DND-41 (cell line): ENCODE measurements around the gene KRTAP17-1.

Source experiments
- ATAC-seq: fragments of 200-7000 bp; cut with Tn5 transposase; 3 replicates; pipeline ENCODE4 v1.9.1; 2021; ENCODE audit warnings: low read depth; ENCODE audit not compliant: insufficient read depth
- DNase-seq: peaks from one replicate; pipeline ENCODE4 v3.0.0-alpha.2; 2020
- H2AFZ ChIP-seq: 2 replicates; pipeline ENCODE4 v1.6.0; 2012; ENCODE audit warnings: low read depth, low read length
- H3K27ac ChIP-seq: 2 replicates; pipeline ENCODE4 v1.5.1; 2012; ENCODE audit warnings: low read length, inconsistent platforms
- H3K27me3 ChIP-seq: fragments of 200-600 bp; sonication (generic); 2 replicates; pipeline ENCODE4 v1.6.0; 2012; ENCODE audit warnings: low read length, mild to moderate bottlenecking, inconsistent platforms; ENCODE audit not compliant: insufficient read depth, poor library complexity
- H3K36me3 ChIP-seq: 2 replicates; pipeline ENCODE4 v1.5.1; 2012; ENCODE audit warnings: low read length, inconsistent platforms; ENCODE audit not compliant: insufficient read depth
- H3K4me1 ChIP-seq: 2 replicates; pipeline ENCODE4 v1.5.1; 2012; ENCODE audit warnings: mild to moderate bottlenecking, low read length; ENCODE audit not compliant: insufficient read depth
- H3K4me2 ChIP-seq: 2 replicates; pipeline ENCODE4 v1.6.0; 2012; ENCODE audit warnings: mild to moderate bottlenecking, moderate library complexity, low read length, inconsistent platforms; ENCODE audit not compliant: insufficient read depth
- H3K4me3 ChIP-seq, 2 experiments: fragments of 200-600 bp in 1 of 2; shearing (Covaris generic) in 1 of 2; 2 replicates each; pipeline ENCODE4 v1.5.1; 2012 to 2016; ENCODE audit warnings: inconsistent platforms in 2 of 2, low read length in 2 of 2, mild to moderate bottlenecking in 2 of 2, low read depth in 1 of 2, moderate library complexity in 1 of 2
- H3K79me2 ChIP-seq: 2 replicates; pipeline ENCODE4 v1.6.0; 2012; ENCODE audit warnings: low read length, inconsistent platforms; ENCODE audit not compliant: insufficient read depth
- H3K9ac ChIP-seq: 2 replicates; pipeline ENCODE4 v1.6.0; 2012; ENCODE audit warnings: low read depth, mild to moderate bottlenecking, inconsistent platforms, low read length, moderate library complexity
- H3K9me3 ChIP-seq: 2 replicates; pipeline ENCODE4 v1.5.1; 2012; ENCODE audit warnings: low read length, moderate library complexity, mild to moderate bottlenecking, inconsistent platforms; ENCODE audit not compliant: insufficient read depth, severe bottlenecking
- H4K20me1 ChIP-seq: 2 replicates; pipeline ENCODE4 v1.6.0; 2012; ENCODE audit warnings: low read length; ENCODE audit not compliant: insufficient read depth
- EZH2 ChIP-seq: IDR thresholded peaks from 3 replicates; pipeline ENCODE4 v1.6.1; 2012; ENCODE audit warnings: borderline replicate concordance, low read depth, mild to moderate bottlenecking, moderate library complexity, low read length, inconsistent platforms; ENCODE audit not compliant: severe bottlenecking
- TF ChIP-seq, protein P1 (sequence below): IDR thresholded peaks from 2 replicates; pipeline ENCODE4 v1.5.1; 2012; ENCODE audit warnings: borderline replicate concordance, low read length, moderate library complexity, mild to moderate bottlenecking; ENCODE audit not compliant: poor library complexity, severe bottlenecking; ENCODE audit errors: extremely low read depth

Gene KRTAP17-1

DNA sequence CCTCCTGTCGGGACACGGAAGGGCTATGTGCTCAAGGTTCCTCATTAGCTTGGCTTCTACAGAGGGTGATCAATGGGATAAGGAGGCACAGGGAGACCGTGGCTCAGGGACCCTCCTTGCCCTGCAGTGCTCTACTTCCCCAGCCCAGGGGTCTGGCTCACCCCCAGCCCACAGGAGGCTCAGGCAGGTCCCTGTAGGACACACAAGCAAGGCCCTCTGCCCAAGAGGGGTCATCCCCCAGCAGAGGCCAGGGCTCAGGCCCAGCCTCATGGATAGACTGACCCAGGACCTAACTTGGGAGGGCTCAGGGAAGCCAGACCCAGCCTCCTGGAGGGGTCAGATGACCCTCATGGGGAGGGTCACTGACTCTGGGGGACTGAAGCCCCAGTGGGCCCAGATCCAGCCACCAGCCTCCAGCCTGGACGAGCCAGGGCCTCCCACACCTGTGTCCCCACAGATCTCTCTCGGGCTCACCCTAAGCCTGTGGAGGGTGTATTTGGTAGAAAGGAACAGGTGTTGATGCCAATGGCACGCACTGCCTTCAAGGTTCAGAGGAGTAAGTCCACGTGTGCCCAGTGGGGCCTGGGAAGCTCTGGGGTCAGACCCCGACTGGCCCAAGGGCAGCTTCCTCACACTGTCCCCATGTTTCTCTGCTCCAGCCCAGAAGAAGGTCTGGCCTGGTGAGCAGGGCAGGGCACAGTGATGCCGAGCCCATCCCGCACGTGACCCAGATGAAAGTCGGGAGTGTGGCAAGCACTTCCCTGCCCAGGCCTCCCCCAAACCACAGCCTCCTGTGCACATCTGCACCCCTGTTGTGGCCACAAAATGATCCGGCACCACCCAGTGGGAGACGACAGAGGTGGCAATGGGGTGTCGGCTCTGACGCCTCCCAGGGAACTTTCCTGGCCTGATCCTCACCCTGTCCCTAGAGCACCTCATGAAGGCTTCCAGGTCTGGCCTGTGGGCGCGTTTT, 10.9 kb upstream of the KRTAP17-1 start:
- no peak for TF ChIP-seq EZH2
- H3K36me3 ChIP-seq, result no peaks in the 10 kb centered on the region
- H3K27me3 ChIP-seq, result no peaks in the 10 kb centered on the region
- no peak overlapping the region for H3K4me3 ChIP-seq
- H3K79me2 ChIP-seq, result no peaks in the 10 kb centered on the region
- no peak overlapping the region for H3K27ac ChIP-seq
- no peaks in the 10 kb centered on the region; the same call in 1 of the 2 replicates for H4K20me1 ChIP-seq
- DNase-seq (no peak), ATAC-seq (no peak)
- no peaks in the 10 kb centered on the region for H3K4me1 ChIP-seq
- H2AFZ ChIP-seq, result no peak overlapping the region
- H3K9ac ChIP-seq, result no peak overlapping the region
- H3K9me3 ChIP-seq, result no peaks in the 10 kb centered on the region
- no peak overlapping the region for H3K4me2 ChIP-seq

- DNase-seq (no peak), ATAC-seq (no peak)
- no peak overlapping the region for H3K27ac ChIP-seq
- TF ChIP-seq EZH2, result no peak
- TF ChIP-seq, protein P1, sequence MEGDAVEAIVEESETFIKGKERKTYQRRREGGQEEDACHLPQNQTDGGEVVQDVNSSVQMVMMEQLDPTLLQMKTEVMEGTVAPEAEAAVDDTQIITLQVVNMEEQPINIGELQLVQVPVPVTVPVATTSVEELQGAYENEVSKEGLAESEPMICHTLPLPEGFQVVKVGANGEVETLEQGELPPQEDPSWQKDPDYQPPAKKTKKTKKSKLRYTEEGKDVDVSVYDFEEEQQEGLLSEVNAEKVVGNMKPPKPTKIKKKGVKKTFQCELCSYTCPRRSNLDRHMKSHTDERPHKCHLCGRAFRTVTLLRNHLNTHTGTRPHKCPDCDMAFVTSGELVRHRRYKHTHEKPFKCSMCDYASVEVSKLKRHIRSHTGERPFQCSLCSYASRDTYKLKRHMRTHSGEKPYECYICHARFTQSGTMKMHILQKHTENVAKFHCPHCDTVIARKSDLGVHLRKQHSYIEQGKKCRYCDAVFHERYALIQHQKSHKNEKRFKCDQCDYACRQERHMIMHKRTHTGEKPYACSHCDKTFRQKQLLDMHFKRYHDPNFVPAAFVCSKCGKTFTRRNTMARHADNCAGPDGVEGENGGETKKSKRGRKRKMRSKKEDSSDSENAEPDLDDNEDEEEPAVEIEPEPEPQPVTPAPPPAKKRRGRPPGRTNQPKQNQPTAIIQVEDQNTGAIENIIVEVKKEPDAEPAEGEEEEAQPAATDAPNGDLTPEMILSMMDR, result no peak
- no peak overlapping the region for H3K9ac ChIP-seq
- H3K27me3 ChIP-seq, result no peaks in the 10 kb centered on the region
- H3K4me3 ChIP-seq, result no peak overlapping the region
- H3K4me2 ChIP-seq, result no peak overlapping the region
- no peaks in the 10 kb centered on the region for H3K79me2 ChIP-seq
- no peaks in the 10 kb centered on the region for H3K4me1 ChIP-seq
- no peaks in the 10 kb centered on the region for H3K36me3 ChIP-seq
- no peak overlapping the region; the same call in 1 of the 2 replicates for H2AFZ ChIP-seq
- no peaks in the 10 kb centered on the region for H3K9me3 ChIP-seq
- H4K20me1 ChIP-seq, result no peaks in the 10 kb centered on the region; the same call in 1 of the 2 replicates
Measured at GRCh38 chr17:41325611-41326010, 10.1 kb upstream of the KRTAP17-1 start.

GRCh38 chr17:41325126-41325525, 9.6 kb upstream of the KRTAP17-1 start:
- Histone ChIP-seq H3K4me1 (no peaks in the 10 kb centered on the region), H3K9me3 (no peaks in the 10 kb centered on the region), H3K4me3 (no peak overlapping the region), H3K36me3 (no peaks in the 10 kb centered on the region), H3K27me3 (no peaks in the 10 kb centered on the region), H3K79me2 (no peaks in the 10 kb centered on the region), H4K20me1 (no peaks in the 10 kb centered on the region; the same call in 1 of the 2 replicates), H3K4me2 (no peak overlapping the region), H3K27ac (no peak overlapping the region), H3K9ac (no peak overlapping the region), H2AFZ (no peak overlapping the region)
- ATAC-seq, result no peak
- TF ChIP-seq, protein P1, result no peak
- TF ChIP-seq EZH2, result no peak
- no peak for DNase-seq

DNA sequence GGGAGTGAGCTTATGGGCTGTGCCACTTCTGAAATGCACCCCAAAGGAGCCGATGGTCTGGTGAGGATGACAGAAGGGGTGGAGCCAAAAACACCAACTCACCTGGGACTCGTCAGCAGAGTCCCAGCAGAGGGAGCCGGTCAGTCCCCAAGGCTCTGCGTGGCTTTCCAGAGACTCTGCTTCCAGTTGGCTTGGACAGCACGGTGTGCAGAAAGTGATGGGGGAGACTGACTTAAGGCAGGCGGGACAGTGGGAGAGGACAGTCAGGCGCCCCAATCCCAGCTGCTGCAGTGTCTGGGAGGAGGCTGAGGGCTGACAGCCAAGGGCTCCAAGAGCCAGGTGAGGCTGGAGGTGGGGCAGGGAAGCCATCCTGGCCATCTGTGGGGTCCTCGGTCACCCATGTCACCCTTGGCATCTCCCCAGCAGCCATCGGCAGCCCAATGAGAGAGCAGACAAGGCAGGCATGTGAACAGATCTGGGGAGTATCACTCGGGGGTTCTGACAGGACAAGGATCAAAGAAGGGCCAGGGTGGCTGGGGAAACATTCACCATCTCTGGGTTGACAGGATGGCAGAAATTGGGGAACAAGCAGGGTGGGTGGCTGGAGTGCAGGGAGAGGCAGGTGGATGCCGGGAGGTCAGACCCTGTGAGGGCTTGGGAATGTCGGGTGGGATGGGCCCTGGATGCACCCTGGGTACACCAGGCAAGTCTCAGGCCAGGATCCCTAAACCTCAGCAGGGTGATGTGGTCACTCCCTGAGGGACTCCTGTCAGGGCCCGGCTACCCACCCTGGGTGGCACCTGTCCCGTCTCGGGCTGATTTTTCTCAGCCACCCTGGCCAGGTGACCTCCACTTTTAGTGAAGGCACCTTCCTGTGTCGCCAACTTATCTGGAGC, 8.9 kb upstream of the KRTAP17-1 start:
- no peak for TF ChIP-seq EZH2
- TF ChIP-seq, protein P1, result no peak
- Histone ChIP-seq H3K9me3 (no peaks in the 10 kb centered on the region), H3K4me3 (no peak overlapping the region), H3K79me2 (no peaks in the 10 kb centered on the region), H3K9ac (no peak overlapping the region), H3K27ac (no peak overlapping the region), H3K4me2 (no peak overlapping the region), H3K4me1 (no peaks in the 10 kb centered on the region), H3K27me3 (no peaks in the 10 kb centered on the region), H4K20me1 (no peaks in the 10 kb centered on the region; the same call in 1 of the 2 replicates), H3K36me3 (no peaks in the 10 kb centered on the region), H2AFZ (no peak overlapping the region)
- DNase-seq, result no peak
- no peak for ATAC-seq
